ENCODE measurements around the gene TAGLN.

The TAGLN gene

DNA sequence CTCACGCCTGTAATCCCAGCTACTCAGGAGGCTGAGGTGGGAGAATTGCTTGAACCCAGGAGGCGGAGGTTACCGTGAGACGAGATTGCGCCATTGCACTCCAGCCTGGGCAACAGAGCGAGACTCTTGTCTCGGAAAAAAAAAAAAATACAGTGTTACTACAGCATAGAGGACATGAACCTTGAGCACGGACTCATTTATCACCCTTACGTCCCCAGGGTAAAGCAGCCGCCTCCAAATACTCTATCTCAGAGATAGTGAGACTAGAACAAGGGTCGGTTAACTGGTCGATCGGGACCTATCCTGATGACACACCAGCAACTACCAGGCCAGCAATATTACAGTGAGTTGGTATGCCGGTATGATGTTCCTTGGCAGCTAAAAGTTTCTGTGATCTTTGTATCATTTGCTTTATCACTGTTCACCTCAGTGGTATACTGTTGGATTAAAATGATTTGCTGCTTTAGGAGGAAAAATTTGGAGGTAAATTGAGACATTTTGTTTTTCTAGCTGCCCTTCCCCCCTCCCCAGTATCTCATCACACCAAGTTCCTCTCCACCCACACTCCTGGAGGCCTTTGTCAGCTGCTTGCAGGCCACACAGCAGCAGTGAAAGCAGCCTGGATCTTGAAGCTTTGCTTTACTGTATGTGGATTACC, 27.6 kb upstream of the TAGLN start:
- Histone ChIP-seq H3K27me3 (no peaks in the 10 kb centered on the region), H3K9me3 (no peaks in the 10 kb centered on the region), H3K4me3 (no peak overlapping the region), H3K9ac (no peak overlapping the region), H3K4me2 (no peak overlapping the region), H4K20me1 (peaks cover 64% of the 10 kb centered on the region), H3K36me3 (peaks cover 54% of the 10 kb centered on the region), H3K27ac (no peak overlapping the region), H3K4me1 (peaks cover 12% of the 10 kb centered on the region; the same call in 1 of the 2 replicates)
- TF ChIP-seq Cebpa-rat (IDR thresholded peaks at IDR 0.05) = no peak

DNA sequence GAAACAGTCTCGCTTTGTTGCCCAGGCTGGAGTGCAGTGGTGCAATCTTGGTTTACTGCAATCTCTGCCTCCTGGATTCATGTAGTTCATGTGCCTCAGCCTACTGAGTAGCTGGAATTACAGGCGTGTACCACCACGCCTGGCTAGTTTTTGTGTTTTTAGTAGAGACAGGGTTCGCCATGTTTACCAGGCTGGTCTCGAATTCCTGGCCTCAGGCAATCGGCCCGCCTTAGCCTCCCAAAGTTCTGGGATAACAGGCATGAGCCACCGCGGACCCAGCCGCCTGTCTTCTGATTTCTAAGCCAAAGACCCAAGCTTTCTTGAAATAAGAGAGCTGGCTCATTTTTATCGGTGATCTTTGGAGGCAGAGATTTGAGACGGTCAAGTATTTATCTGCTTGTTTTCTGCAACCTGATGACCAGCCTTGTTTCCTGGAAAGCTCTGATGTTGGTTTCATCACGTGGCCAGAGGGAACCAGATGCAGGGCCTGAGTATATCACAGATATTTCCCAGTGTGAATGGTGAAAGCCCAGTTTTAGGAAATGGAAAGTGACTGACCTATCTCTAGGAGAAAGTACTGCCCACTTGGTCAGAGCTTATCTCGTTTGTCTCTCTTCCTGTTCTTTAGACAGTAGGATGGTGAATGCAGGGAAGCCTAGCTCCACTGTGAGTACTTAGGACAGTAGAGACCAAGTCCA, 26.3 kb upstream of the TAGLN start:
- H3K4me3 ChIP-seq = no peak overlapping the region
- no peaks in the 10 kb centered on the region for H3K9me3 ChIP-seq
- peaks cover 41% of the 10 kb centered on the region for H3K36me3 ChIP-seq
- H4K20me1 ChIP-seq = peaks cover 51% of the 10 kb centered on the region
- H3K27me3 ChIP-seq = no peaks in the 10 kb centered on the region
- no peak for TF ChIP-seq Cebpa-rat (IDR thresholded peaks at IDR 0.05)
- no peak overlapping the region for H3K27ac ChIP-seq
- H3K4me2 ChIP-seq = no peak overlapping the region
- no peak overlapping the region for H3K9ac ChIP-seq
- peaks cover 5% of the 10 kb centered on the region for H3K4me1 ChIP-seq

DNA sequence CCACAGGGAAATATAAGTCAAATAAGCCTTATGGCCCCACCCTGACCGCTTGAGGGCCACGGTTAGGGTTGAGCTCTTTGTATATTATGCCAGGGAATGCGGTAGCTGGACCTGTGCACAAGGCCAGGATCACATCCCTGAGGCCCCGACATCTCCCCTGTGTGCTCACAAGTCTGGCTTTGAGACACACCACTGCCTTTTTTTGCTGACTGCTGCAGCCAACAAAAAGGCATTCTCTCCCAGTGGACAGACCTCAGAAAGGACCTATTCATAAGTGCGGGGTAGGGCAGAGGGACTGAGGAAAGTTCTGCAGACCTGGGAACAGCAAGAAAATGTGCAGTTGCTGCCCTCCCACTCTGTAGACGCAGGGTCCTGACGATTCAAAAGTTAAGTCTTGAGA, 24.1 kb upstream of the TAGLN start:
- TF ChIP-seq Cebpa-rat (IDR thresholded peaks at IDR 0.05) = no peak
- H3K27me3 ChIP-seq = no peaks in the 10 kb centered on the region
- H3K4me3 ChIP-seq = no peak overlapping the region
- no peak overlapping the region for H3K27ac ChIP-seq
- H4K20me1 ChIP-seq = peaks cover 32% of the 10 kb centered on the region
- H3K9me3 ChIP-seq = no peaks in the 10 kb centered on the region
- no peak overlapping the region for H3K4me2 ChIP-seq
- no peak overlapping the region for H3K9ac ChIP-seq
- peaks cover 21% of the 10 kb centered on the region for H3K4me1 ChIP-seq
- peaks cover 20% of the 10 kb centered on the region for H3K36me3 ChIP-seq

DNA sequence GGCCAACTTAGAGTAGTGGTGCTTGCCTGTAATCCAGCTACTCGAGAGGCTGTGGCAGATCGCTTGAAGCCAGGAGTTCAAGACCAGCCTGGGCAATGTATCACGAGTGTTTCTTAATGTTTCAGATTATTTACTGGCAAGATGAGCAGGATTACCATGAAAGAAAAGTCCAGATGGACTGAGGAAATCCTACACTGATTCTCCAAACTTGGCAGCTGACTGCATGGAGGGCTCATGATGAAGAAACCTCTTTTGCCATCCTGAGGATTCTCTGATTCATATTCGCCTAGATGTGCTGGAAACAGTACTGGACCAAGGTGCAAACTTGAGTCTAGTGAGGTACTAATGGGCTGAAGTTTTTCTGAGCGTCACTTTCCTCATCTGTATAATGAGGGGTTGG, 23.4 kb upstream of the TAGLN start:
- TF ChIP-seq Cebpa-rat (IDR thresholded peaks at IDR 0.05) = no peak
- H3K4me1 ChIP-seq = peaks cover 28% of the 10 kb centered on the region
- H3K4me3 ChIP-seq = no peak overlapping the region
- peaks cover 13% of the 10 kb centered on the region for H3K36me3 ChIP-seq
- no peak overlapping the region for H3K9ac ChIP-seq
- no peaks in the 10 kb centered on the region for H3K9me3 ChIP-seq
- H4K20me1 ChIP-seq = peaks cover 26% of the 10 kb centered on the region
- no peak overlapping the region for H3K4me2 ChIP-seq
- no peaks in the 10 kb centered on the region for H3K27me3 ChIP-seq
- no peak overlapping the region for H3K27ac ChIP-seq

DNA sequence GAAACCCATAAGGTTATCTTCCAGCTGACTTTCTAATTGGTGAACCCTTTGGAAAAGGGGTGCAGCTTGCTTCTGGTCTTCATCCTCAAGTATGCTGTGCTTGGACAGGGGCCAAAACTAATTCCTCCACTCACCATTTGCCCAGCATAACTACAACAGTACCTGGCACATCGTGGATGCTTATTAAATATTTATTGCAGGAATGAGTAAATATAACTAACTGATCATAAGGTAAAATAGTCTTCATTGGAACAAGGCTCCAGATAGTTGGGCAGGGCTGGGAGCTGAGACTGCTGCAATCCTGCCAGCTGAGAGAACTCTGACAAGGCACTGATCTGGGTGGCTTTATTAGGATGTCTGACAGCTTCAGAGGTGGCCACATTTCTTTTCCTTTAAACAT, 23.0 kb upstream of the TAGLN start:
- Histone ChIP-seq H3K9me3 (no peaks in the 10 kb centered on the region), H3K4me1 (peaks cover 32% of the 10 kb centered on the region), H3K4me2 (no peak overlapping the region), H4K20me1 (peaks cover 22% of the 10 kb centered on the region), H3K27ac (no peak overlapping the region), H3K9ac (no peak overlapping the region), H3K36me3 (peaks cover 9% of the 10 kb centered on the region), H3K4me3 (no peak overlapping the region), H3K27me3 (no peaks in the 10 kb centered on the region)
- TF ChIP-seq Cebpa-rat (IDR thresholded peaks at IDR 0.05) = no peak

DNA sequence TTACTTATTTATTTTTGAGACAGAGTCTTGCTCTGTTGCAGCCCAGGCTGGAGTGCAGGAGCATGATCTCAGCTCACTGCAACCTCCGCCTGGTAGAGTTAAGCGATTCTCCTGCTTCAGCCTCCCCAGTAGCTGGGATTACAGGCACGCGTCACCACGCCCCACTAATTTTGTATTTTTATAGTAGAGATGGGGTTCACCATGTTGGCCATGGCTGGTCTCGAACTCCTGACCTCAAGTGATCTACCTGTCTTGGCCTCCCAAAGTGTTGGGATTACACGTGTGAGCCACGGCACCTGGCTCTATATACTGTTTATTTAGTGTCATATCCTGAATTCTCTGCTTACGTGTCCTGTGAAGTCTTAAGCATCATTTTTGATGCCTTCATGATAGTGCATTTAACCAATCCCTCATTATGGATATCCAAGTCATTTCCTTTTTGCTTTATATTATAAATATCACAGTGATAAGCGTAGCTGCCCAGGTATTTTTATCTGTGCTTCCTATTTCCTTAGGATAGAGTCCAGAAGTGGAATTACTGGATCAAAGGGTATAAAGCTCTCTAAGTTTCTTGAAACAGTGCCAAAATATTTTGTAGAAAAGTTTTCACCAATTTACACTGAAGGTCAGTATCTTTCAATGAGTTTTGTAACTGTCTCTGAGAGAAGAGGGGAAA, 21.5 kb upstream of the TAGLN start:
- peak overlapping the region; percentile 81 for H3K9ac ChIP-seq
- no peaks in the 10 kb centered on the region for H3K27me3 ChIP-seq
- peak overlapping the region; percentile 77 for H3K4me3 ChIP-seq
- H3K36me3 ChIP-seq = peaks cover 11% of the 10 kb centered on the region; the same call in 1 of the 2 replicates
- H3K9me3 ChIP-seq = no peaks in the 10 kb centered on the region
- peaks cover 40% of the 10 kb centered on the region for H3K4me1 ChIP-seq
- no peak for TF ChIP-seq Cebpa-rat (IDR thresholded peaks at IDR 0.05)
- peaks cover 11% of the 10 kb centered on the region; the same call in 1 of the 2 replicates for H4K20me1 ChIP-seq
- H3K27ac ChIP-seq = peak overlapping the region; percentile 50
- peak overlapping the region; percentile 98 for H3K4me2 ChIP-seq

DNA sequence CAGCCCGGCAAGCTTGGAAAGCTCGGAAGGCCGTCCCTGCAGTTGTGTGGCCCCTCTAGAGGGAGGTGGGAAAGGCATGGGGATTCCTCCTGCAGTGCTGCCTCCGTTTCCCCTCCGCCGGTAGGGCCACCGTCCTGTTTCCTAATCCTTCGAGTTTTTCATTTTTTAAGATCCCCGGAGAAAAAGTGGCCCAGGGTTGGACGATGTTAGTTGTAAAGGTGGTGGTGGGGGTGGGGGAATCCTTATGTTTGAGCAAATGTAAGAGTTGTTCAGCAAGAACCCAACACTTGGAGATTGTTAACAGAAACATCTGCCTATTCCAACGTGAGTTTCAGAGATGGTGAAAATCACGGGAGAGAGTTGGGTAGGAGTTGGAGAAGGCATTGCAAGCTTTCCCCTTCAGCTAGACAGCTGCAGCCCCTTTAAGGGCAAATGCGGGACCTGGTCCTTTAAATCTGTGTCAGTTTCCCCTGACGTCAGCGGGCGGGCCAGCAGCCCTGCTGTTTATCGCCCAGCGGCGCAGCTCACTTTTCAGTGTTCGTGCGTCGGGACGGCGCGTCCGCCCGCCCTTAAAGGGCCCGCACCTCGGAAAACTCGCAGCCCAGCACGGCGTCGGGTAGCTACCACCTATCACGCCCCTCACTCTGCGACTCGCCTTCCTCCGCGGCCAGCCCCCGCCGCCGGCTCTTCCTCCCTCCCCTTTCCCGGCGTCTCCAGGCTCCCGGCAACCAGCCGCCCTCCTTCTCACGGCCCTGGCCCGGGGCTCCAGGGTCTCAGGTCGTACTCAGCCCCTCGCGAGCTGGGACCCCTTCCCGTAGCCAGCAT, 20.7 kb upstream of the TAGLN start, which contains the start of gene SIDT2:
Gene SIDT2, plus strand, starts transcription at position 534 of the 825 bp plus-strand sequence. CDS start 521 bp downstream, outside the sequence.
- Histone ChIP-seq H3K4me2 (peak within 1 kb of the TSS; percentile 98), H3K9me3 (no peaks in the 10 kb centered on the region), H3K4me1 (peaks cover 40% of the 10 kb centered on the region), H3K36me3 (peaks cover 14% of the 10 kb centered on the region; the same call in 1 of the 2 replicates), H3K9ac (peak within 1 kb of the TSS; percentile 81), H3K27ac (peak within 1 kb of the TSS; percentile 84), H4K20me1 (peaks cover 4% of the 10 kb centered on the region; the same call in 1 of the 2 replicates), H3K27me3 (no peaks in the 10 kb centered on the region), H3K4me3 (peak within 1 kb of the TSS; percentile 77)
- no peak for TF ChIP-seq Cebpa-rat (IDR thresholded peaks at IDR 0.05)

DNA sequence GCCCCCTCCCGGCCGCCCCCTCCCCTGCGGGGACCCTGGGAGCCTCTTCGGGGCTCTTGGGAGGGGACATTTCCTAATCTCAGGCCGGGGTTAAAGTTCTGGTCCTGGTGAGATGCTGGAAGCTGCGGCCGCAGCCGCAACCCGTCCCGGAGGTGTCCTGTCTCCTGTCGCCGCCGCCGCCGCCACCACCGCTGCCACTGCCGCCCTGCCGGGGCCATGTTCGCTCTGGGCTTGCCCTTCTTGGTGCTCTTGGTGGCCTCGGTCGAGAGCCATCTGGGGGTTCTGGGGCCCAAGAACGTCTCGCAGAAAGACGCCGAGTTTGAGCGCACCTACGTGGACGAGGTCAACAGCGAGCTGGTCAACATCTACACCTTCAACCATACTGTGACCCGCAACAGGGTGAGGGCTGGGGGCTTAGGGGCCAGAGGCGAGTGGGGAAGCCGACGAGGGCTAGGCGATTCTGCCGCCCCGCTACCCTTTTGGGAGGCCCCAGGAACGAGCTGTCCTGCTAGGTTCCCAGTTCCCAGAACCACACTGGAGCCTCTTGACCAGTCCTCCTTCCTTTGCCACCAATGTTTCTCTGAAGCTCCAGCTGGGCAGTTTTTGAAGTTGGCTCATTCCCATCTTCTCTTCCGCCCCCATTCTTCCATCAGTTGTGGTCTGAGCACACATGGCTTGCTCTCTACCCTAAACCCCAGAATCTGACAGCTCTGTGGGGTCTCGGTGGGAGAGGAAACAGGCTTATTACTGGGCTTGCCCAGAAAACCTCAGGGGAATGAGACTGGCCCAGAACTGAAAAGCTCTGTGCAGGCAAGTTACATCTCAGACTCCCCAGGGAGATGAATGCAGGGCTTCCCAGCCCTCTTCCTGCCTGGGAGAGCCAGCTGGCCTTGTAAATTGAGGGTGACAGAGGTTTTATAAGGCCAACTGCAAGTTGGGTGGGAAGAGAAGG, 19.8 kb upstream of the TAGLN start:
- Histone ChIP-seq H4K20me1 (no peaks in the 10 kb centered on the region), H3K9me3 (no peaks in the 10 kb centered on the region), H3K4me2 (peak overlapping the region; percentile 98), H3K27me3 (no peaks in the 10 kb centered on the region), H3K4me3 (peak overlapping the region; percentile 77), H3K36me3 (peaks cover 14% of the 10 kb centered on the region; the same call in 1 of the 2 replicates), H3K9ac (peak overlapping the region; percentile 81), H3K27ac (peak overlapping the region; percentile 84), H3K4me1 (peaks cover 40% of the 10 kb centered on the region)
- no peak for TF ChIP-seq Cebpa-rat (IDR thresholded peaks at IDR 0.05)
